ENCODE results near the gene ZNF646. TPM values are rescaled to one million over a fixed set of nuclear protein-coding genes. Genes with fewer than 3 reads are reported as not detected.
A peak's percentile ranks its signal among the peaks of the same experiment; 100 is the strongest.

ZNF646 gene
- total and polyA plus RNA-seq, 2 of the 13 experiments (the other 11 are each of a cell fraction or from before 2014, with no cell fraction given): 3.4 to 10.9 TPM

DNA sequence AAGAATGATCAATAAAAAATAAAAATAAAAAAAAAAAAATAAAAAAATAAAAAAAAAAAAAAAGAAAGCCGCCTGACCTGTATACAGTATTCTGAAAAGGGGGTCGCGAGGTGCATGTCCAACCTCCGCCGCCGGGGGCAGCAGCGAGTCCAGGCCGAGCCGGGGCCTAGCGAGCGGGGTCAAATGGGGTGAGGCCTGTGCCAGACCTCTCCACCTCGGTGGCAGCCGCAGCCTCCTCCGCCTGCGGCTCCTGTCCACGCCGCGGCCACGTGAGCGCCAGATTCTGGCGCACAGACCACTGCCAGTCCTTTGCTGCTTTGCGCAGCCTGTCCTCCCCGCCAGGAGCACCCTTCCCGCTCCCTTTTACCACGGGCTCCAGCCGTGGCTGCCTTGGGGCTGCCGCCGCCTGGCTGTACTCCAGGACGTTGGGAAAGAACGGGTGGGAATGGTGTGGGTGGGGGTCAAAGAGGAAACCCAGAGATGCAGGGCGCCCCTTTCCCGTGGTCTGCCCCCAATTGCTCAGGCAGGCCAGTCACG is 31.5 kb downstream of the ZNF646 start (continued):
- peak; percentile 62; the same call in 1 of the 2 replicates for TF ChIP-seq JUN (CRISPR knock-in tag; IDR thresholded peaks at IDR 0.05)
- peak; percentile 68; the same call in 1 of the 2 replicates for TF ChIP-seq RERE (CRISPR knock-in tag; IDR thresholded peaks at IDR 0.05; ENCODE audit: low read depth)
- no peak for TF ChIP-seq ZNF775 (CRISPR knock-in tag; IDR thresholded peaks at IDR 0.05; ENCODE audit: borderline replicate concordance)
- no peak; the same call in 1 of the 2 replicates for TF ChIP-seq ZNF672 (CRISPR knock-in tag; IDR thresholded peaks at IDR 0.05)
- peak; percentile 96 for TF ChIP-seq CAMTA2 (CRISPR knock-in tag; IDR thresholded peaks at IDR 0.05; ENCODE audit: borderline replicate concordance)
- TF ChIP-seq ZNF564 (CRISPR knock-in tag; IDR thresholded peaks at IDR 0.05): peak; percentile 95
- TF ChIP-seq MXD3 (CRISPR knock-in tag; IDR thresholded peaks at IDR 0.05): peak; percentile 98
- TF ChIP-seq ZNF431 (CRISPR knock-in tag; IDR thresholded peaks at IDR 0.05; ENCODE audit: borderline replicate concordance, low read depth): peak; percentile 95
- TF ChIP-seq TRIM22 (IDR thresholded peaks at IDR 0.05): no peak
- peak; percentile 66 for TF ChIP-seq PRDM15 (CRISPR knock-in tag; IDR thresholded peaks at IDR 0.05)
- TF ChIP-seq TGIF2 (CRISPR knock-in tag; IDR thresholded peaks at IDR 0.05): peak; percentile 78
- TF ChIP-seq RFX3 (CRISPR knock-in tag; IDR thresholded peaks at IDR 0.05): 0 out of 2 replicates have a peak, but pooled peaks have one; percentile 28
- TF ChIP-seq KAT8 (CRISPR knock-in tag; IDR thresholded peaks at IDR 0.05): peak; percentile 92
- TF ChIP-seq RFX1 (IDR thresholded peaks at IDR 0.05): no peak
- TF ChIP-seq MAF1 (CRISPR knock-in tag; IDR thresholded peaks at IDR 0.05; ENCODE audit: borderline replicate concordance): peak; percentile 89; the same call in 1 of the 2 replicates
- peak in 1 of 2 experiments; percentile 85; a peak in 2 of 4 replicates for TF ChIP-seq ATF4 (CRISPR knock-in tag; IDR thresholded peaks at IDR 0.05)
